Measurements from ENCODE around the gene RSPH1.

RSPH1 gene

DNA sequence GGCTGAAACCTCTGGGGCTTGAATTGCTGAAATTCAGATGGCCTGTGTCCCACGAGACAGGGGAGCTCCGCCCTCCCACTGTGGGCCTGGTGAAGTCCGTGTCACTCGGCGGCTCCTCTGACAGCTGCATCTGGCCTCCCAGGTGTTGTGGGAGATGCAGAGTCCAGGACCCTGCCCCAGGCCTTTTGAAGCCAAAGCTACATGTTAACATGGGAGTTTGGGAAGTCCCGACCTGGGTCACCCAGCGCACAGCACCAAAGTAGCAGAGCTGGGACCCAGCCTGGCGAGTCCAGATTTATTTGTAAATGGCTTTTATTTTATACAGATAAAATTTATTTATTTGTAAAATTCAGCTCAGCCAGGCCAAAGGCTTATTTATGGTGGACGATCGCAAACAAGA lies 46.6 kb upstream of the RSPH1 start:
- Histone ChIP-seq H3K4me3 (replicated peaks; ENCODE audit: low read depth, low read length) (no peak overlapping the region), H3K27me3 (replicated peaks; ENCODE audit: control insufficient read depth, insufficient read depth, low read length) (no peaks in the 10 kb centered on the region), H3K36me3 (ENCODE audit: control insufficient read depth, insufficient read depth, low read length) (peaks cover 27% of the 10 kb centered on the region)
- TF ChIP-seq, protein P1, sequence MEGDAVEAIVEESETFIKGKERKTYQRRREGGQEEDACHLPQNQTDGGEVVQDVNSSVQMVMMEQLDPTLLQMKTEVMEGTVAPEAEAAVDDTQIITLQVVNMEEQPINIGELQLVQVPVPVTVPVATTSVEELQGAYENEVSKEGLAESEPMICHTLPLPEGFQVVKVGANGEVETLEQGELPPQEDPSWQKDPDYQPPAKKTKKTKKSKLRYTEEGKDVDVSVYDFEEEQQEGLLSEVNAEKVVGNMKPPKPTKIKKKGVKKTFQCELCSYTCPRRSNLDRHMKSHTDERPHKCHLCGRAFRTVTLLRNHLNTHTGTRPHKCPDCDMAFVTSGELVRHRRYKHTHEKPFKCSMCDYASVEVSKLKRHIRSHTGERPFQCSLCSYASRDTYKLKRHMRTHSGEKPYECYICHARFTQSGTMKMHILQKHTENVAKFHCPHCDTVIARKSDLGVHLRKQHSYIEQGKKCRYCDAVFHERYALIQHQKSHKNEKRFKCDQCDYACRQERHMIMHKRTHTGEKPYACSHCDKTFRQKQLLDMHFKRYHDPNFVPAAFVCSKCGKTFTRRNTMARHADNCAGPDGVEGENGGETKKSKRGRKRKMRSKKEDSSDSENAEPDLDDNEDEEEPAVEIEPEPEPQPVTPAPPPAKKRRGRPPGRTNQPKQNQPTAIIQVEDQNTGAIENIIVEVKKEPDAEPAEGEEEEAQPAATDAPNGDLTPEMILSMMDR (IDR thresholded peaks at IDR 0.05; ENCODE audit: insufficient read depth, low read length, poor library complexity, severe bottlenecking), result no peak
- no peak for DNase-seq (ENCODE audit: extremely low read depth, insufficient read length)

DNA sequence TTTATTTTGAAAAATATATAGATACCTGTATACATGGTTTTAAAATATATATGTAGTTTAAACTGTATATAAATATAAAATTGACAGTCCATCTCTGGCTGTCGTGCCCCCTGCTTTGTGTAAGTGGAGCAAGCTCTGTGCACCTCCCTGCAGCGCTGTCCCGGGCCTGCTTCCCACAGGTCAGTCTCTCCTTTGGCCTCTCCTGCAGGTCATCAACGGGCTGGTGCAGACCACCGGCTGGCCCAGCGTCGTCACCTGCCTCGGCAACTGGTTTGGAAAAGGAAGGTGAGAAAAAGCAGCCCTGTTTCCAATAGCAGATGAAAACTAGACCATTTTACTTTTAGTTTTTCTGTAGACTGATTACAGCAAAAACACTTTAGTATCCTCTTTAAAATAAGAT lies 46.2 kb upstream of the RSPH1 start:
- no peak for DNase-seq (ENCODE audit: extremely low read depth, insufficient read length)
- TF ChIP-seq, protein P1 (IDR thresholded peaks at IDR 0.05; ENCODE audit: insufficient read depth, low read length, poor library complexity, severe bottlenecking), result no peak
- Histone ChIP-seq H3K4me3 (replicated peaks; ENCODE audit: low read depth, low read length) (no peak overlapping the region), H3K27me3 (replicated peaks; ENCODE audit: control insufficient read depth, insufficient read depth, low read length) (no peaks in the 10 kb centered on the region), H3K36me3 (ENCODE audit: control insufficient read depth, insufficient read depth, low read length) (peaks cover 25% of the 10 kb centered on the region)

DNA sequence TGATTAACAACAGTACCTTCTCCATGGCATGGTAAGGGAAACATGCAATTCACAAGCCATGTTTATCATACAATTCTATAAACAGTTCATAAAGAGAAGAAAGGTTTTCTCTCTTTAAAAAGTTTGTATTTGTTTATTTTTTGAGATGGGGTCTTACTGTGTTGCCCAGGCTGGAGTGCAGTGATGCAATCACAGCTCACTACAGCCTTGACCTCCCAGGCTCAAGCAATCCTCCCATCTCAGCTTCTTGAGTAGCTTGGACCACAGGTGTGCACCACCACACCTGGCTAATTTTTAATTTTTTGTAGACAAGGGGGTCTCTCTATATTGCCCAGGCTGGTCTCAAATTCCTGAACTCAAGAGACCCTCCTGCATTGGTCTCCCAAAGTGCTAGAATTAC lies 45.6 kb upstream of the RSPH1 start:
- H3K4me3 ChIP-seq (replicated peaks; ENCODE audit: low read depth, low read length), result no peak overlapping the region
- TF ChIP-seq, protein P1 (IDR thresholded peaks at IDR 0.05; ENCODE audit: insufficient read depth, low read length, poor library complexity, severe bottlenecking), result no peak
- DNase-seq (ENCODE audit: extremely low read depth, insufficient read length), result no peak
- no peaks in the 10 kb centered on the region for H3K27me3 ChIP-seq (replicated peaks; ENCODE audit: control insufficient read depth, insufficient read depth, low read length)
- peaks cover 20% of the 10 kb centered on the region for H3K36me3 ChIP-seq (ENCODE audit: control insufficient read depth, insufficient read depth, low read length)

DNA sequence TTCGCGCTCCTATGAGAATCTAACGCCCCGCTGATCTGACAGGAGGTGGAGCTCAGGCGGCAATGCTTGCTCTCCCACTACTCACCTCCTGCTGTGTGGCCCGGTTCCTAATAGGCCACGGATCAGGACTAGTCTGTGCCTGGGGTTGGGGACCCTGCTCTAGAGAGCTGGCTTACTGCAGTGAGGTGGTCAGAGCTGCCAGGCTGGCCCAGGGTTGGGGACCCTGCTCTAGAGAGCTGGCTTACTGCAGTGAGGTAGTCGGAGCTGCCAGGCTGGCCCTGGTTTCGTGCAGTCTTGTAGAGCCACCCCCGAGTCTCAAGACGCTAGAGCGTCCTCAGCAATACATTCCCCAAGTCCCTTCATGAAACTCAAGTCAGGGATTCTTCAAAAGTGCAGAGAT lies 45.1 kb upstream of the RSPH1 start:
- TF ChIP-seq, protein P1 (IDR thresholded peaks at IDR 0.05; ENCODE audit: insufficient read depth, low read length, poor library complexity, severe bottlenecking), result no peak
- DNase-seq (ENCODE audit: extremely low read depth, insufficient read length), result no peak
- Histone ChIP-seq H3K4me3 (replicated peaks; ENCODE audit: low read depth, low read length) (no peak overlapping the region), H3K36me3 (ENCODE audit: control insufficient read depth, insufficient read depth, low read length) (peaks cover 20% of the 10 kb centered on the region), H3K27me3 (replicated peaks; ENCODE audit: control insufficient read depth, insufficient read depth, low read length) (no peaks in the 10 kb centered on the region)

DNA sequence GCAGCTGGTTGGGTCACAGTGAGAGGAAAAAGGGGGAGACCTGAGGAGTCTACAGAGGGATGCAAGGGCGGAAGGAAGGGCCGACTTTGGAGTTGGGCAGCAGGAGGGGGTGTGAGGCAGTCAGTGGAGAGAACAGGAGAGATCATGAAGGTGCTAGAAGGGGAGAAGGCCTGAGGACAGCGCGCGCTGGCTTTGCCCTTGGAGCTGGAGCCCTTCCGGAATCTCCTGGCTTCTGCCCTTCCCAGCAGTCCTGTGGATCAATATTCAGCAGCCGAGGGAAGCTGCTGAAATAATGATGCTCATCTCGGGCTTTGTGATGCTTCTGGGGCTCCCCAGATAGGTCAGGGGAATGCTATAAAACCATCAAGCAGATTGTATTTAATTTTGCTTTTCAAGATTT lies 44.4 kb upstream of the RSPH1 start:
- DNase-seq (ENCODE audit: extremely low read depth, insufficient read length), result no peak
- H3K36me3 ChIP-seq (ENCODE audit: control insufficient read depth, insufficient read depth, low read length), result peaks cover 14% of the 10 kb centered on the region
- no peak overlapping the region for H3K4me3 ChIP-seq (replicated peaks; ENCODE audit: low read depth, low read length)

More for the DNA sequence above, 44.4 kb upstream of the RSPH1 start:
- no peaks in the 10 kb centered on the region for H3K27me3 ChIP-seq (replicated peaks; ENCODE audit: control insufficient read depth, insufficient read depth, low read length)
- TF ChIP-seq, protein P1 (IDR thresholded peaks at IDR 0.05; ENCODE audit: insufficient read depth, low read length, poor library complexity, severe bottlenecking), result no peak
